ENCODE measurements around the gene PYROXD2. TPM values are rescaled to one million over a fixed set of nuclear protein-coding genes. Genes with fewer than 3 reads are reported as not detected.

Gene PYROXD2
- polyA plus RNA-seq, 1 donor from 2014 or later: 0.11 TPM

DNA sequence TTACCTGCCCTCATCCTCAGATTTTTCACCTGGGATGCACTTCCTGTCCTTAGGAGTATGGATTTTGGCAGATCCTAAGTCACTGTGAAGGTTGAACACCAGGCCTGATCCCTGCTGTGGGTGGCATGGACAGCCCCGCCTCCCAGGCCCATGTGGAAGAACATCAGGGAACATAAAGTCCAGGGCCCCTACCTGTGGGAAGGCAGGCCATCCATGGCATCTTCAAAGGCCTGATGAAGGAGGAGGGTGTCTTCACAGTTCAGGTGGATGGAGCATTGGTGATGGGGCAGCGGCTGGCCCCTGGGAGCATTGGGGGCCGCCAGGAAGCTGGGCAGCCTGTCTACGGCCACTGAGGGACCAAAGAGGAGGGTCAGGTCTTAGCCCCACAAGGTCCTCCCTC is 24.6 kb downstream of the PYROXD2 start:
- TF ChIP-seq POLR2AphosphoS5 (IDR thresholded peaks at IDR 0.05) (no peak), EP300 (conservative IDR thresholded peaks at IDR 0.05; ENCODE audit: poor library complexity, severe bottlenecking) (no peak), SMC3 (conservative IDR thresholded peaks at IDR 0.05; ENCODE audit: poor library complexity) (no peak), EZH2 (IDR thresholded peaks at IDR 0.05; ENCODE audit: borderline replicate concordance, insufficient read depth, low read length, poor library complexity, severe bottlenecking) (no peak), TAF1 (IDR thresholded peaks at IDR 0.05; ENCODE audit: low read depth) (no peak), RAD21 (conservative IDR thresholded peaks at IDR 0.05) (no peak), CTCF (IDR thresholded peaks at IDR 0.05; ENCODE audit: poor library complexity, severe bottlenecking) (no peak), MXI1 (conservative IDR thresholded peaks at IDR 0.05; ENCODE audit: poor library complexity, severe bottlenecking) (no peak), REST (IDR thresholded peaks at IDR 0.05; ENCODE audit: borderline replicate concordance) (no peak)
- Histone ChIP-seq H3F3A (ENCODE audit: insufficient read depth, low read length, poor library complexity, severe bottlenecking) (no peaks in the 10 kb centered on the region), H3K4me3 (ENCODE audit: low read length) (no peak overlapping the region), H3K36me3 (ENCODE audit: insufficient read depth, low read length) (no peaks in the 10 kb centered on the region), H3K9ac (ENCODE audit: low read length) (no peak overlapping the region), H3K4me2 (ENCODE audit: low read length) (no peak overlapping the region), H4K20me1 (ENCODE audit: insufficient read depth) (no peaks in the 10 kb centered on the region), H2AFZ (ENCODE audit: low read depth, low read length) (no peak overlapping the region), H3K9me2 (ENCODE audit: insufficient read depth, low read length) (no peaks in the 10 kb centered on the region), H3K27me3 (ENCODE audit: insufficient read depth, low read depth, low read length) (no peaks in the 10 kb centered on the region), H3K9me3 (ENCODE audit: low read length) (no peaks in the 10 kb centered on the region), H3K79me2 (replicated peaks; ENCODE audit: insufficient read depth, low read length) (no peaks in the 10 kb centered on the region), H3K27ac (ENCODE audit: low read length) (no peak overlapping the region)

DNA sequence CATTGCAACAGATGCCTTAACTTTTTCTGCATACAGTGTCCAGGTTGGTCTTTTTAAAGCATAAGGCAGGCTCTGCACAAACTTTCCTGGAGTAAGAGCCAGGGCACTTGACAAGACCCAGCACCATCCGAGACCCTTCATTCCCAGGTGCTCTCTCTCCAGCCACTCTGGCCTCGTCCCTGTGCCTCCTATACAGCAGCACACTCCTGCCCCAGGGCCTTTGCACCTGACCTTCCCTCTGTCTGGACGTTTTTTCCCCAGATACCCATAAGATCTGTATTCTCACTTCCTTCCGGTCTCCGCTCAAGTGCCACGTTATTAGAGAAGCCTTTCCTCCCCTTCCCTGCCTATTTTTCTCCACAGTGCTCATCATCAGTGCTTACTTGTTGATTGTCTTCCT is 25.6 kb downstream of the PYROXD2 start:
- H3K4me3 ChIP-seq (ENCODE audit: low read length): no peak overlapping the region
- no peaks in the 10 kb centered on the region for H3K9me2 ChIP-seq (ENCODE audit: insufficient read depth, low read length)
- H3K9ac ChIP-seq (ENCODE audit: low read length): no peak overlapping the region
- H3K79me2 ChIP-seq (replicated peaks; ENCODE audit: insufficient read depth, low read length): no peaks in the 10 kb centered on the region
- H3F3A ChIP-seq (ENCODE audit: insufficient read depth, low read length, poor library complexity, severe bottlenecking): no peaks in the 10 kb centered on the region
- H2AFZ ChIP-seq (ENCODE audit: low read depth, low read length): no peak overlapping the region
- no peaks in the 10 kb centered on the region for H3K27me3 ChIP-seq (ENCODE audit: insufficient read depth, low read depth, low read length)
- no peak overlapping the region for H3K4me2 ChIP-seq (ENCODE audit: low read length)
- H3K9me3 ChIP-seq (ENCODE audit: low read length): no peaks in the 10 kb centered on the region
- TF ChIP-seq TAF1 (IDR thresholded peaks at IDR 0.05; ENCODE audit: low read depth) (no peak), EP300 (conservative IDR thresholded peaks at IDR 0.05; ENCODE audit: poor library complexity, severe bottlenecking) (no peak), MXI1 (conservative IDR thresholded peaks at IDR 0.05; ENCODE audit: poor library complexity, severe bottlenecking) (no peak), REST (IDR thresholded peaks at IDR 0.05; ENCODE audit: borderline replicate concordance) (no peak), POLR2AphosphoS5 (IDR thresholded peaks at IDR 0.05) (no peak)
- no peak overlapping the region for H3K27ac ChIP-seq (ENCODE audit: low read length)
- H4K20me1 ChIP-seq (ENCODE audit: insufficient read depth): no peaks in the 10 kb centered on the region
- no peaks in the 10 kb centered on the region for H3K36me3 ChIP-seq (ENCODE audit: insufficient read depth, low read length)

Measured in neural cell (in vitro differentiated cells).